ENCODE measurements around the gene LTBP1. TPM values are rescaled to one million over a fixed set of nuclear protein-coding genes. Genes with fewer than 3 reads are reported as not detected.

Gene LTBP1
- total and polyA plus RNA-seq, 2 experiments from 2014 or later: 35.6 to 68.9 TPM

DNA sequence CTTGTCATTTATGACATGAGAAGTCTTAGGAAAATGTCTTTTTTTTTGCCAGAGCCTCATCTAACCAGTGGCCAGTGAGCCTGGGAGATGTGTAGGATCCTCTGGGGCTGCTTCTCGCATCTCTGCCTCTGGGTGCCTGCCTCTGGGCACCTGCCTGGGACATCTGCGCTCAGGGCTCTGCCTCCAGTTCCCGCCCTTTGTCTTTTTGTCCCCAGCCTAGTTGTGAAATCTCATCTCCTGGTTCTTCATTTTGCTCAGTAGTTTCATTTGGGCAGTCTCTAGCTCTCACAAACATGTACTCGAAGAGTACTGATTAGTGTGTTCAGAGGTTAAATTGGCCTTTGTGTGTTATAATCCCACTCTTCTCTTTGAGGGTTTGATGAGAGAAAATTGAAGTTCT, 92.0 kb downstream of the LTBP1 start:
- DNase-seq (ENCODE audit: low spot score): no peak
- WGBS (ENCODE audit: low lambda C conversion rate, missing lambda C conversion rate): 92% methylated on average over 4 of the region's 4 CpGs
- no peak for TF ChIP-seq EZH2 (IDR thresholded peaks at IDR 0.05; ENCODE audit: borderline replicate concordance)
- TF ChIP-seq, protein P1, sequence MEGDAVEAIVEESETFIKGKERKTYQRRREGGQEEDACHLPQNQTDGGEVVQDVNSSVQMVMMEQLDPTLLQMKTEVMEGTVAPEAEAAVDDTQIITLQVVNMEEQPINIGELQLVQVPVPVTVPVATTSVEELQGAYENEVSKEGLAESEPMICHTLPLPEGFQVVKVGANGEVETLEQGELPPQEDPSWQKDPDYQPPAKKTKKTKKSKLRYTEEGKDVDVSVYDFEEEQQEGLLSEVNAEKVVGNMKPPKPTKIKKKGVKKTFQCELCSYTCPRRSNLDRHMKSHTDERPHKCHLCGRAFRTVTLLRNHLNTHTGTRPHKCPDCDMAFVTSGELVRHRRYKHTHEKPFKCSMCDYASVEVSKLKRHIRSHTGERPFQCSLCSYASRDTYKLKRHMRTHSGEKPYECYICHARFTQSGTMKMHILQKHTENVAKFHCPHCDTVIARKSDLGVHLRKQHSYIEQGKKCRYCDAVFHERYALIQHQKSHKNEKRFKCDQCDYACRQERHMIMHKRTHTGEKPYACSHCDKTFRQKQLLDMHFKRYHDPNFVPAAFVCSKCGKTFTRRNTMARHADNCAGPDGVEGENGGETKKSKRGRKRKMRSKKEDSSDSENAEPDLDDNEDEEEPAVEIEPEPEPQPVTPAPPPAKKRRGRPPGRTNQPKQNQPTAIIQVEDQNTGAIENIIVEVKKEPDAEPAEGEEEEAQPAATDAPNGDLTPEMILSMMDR (IDR thresholded peaks at IDR 0.05; ENCODE audit: poor library complexity): no peak
- no peak for TF ChIP-seq EZH2phosphoT487 (IDR thresholded peaks at IDR 0.05; ENCODE audit: low read depth, severe bottlenecking, unreplicated experiment)

DNA sequence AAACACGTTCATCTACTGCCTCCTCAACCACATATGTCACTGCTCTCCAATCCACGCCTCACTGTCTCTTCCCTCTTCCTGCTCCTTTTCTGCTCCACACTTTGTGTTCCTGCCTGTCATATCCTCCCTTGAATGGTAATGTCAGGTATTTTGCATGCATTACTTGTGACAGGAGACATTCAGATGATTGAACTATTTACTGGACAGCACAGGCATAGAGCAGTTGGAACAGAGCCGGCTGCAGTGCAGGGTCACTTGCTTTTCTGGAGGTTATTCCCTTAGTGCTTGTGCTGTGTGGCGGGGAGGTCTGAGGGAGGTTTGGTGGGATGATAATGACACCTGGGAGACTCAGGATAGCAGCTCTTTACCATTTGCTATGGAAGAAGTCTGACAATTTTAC, 93.8 kb downstream of the LTBP1 start:
- H3K79me2 ChIP-seq: peaks cover 3% of the 10 kb centered on the region
- H3K27me3 ChIP-seq: no peaks in the 10 kb centered on the region
- H3K9me2 ChIP-seq (replicated peaks; ENCODE audit: insufficient read depth): no peaks in the 10 kb centered on the region
- H3K4me2 ChIP-seq: no peak overlapping the region
- no peaks in the 10 kb centered on the region for H3K4me1 ChIP-seq (ENCODE audit: insufficient read depth)
- WGBS (ENCODE audit: low lambda C conversion rate, missing lambda C conversion rate): 87% methylated on average over 4 of the region's 4 CpGs
- no peak for DNase-seq (ENCODE audit: low spot score)
- no peak for TF ChIP-seq EZH2 (IDR thresholded peaks at IDR 0.05; ENCODE audit: borderline replicate concordance)
- TF ChIP-seq EZH2phosphoT487 (IDR thresholded peaks at IDR 0.05; ENCODE audit: low read depth, severe bottlenecking, unreplicated experiment): no peak
- TF ChIP-seq, protein P1 (IDR thresholded peaks at IDR 0.05; ENCODE audit: poor library complexity): no peak
- H3K27ac ChIP-seq: no peak overlapping the region
- no peak overlapping the region for H2AFZ ChIP-seq
- no peaks in the 10 kb centered on the region for H4K20me1 ChIP-seq (ENCODE audit: insufficient read depth, poor library complexity, severe bottlenecking)
- no peak overlapping the region for H3K4me3 ChIP-seq
- no peaks in the 10 kb centered on the region for H3K36me3 ChIP-seq (replicated peaks; ENCODE audit: insufficient read depth, low read depth)
- H3K9me3 ChIP-seq (ENCODE audit: low read depth): no peaks in the 10 kb centered on the region

More for the DNA sequence above, 92.0 kb downstream of the LTBP1 start:
- Histone ChIP-seq H3K27ac (no peak overlapping the region), H3K4me2 (no peak overlapping the region), H3K79me2 (peaks cover 3% of the 10 kb centered on the region), H4K20me1 (ENCODE audit: insufficient read depth, poor library complexity, severe bottlenecking) (no peaks in the 10 kb centered on the region), H3K36me3 (replicated peaks; ENCODE audit: insufficient read depth, low read depth) (no peaks in the 10 kb centered on the region), H2AFZ (no peak overlapping the region), H3K9me2 (replicated peaks; ENCODE audit: insufficient read depth) (no peaks in the 10 kb centered on the region), H3K4me1 (ENCODE audit: insufficient read depth) (peaks cover 3% of the 10 kb centered on the region), H3K9me3 (ENCODE audit: low read depth) (no peaks in the 10 kb centered on the region), H3K4me3 (no peak overlapping the region), H3K27me3 (no peaks in the 10 kb centered on the region)

DNA sequence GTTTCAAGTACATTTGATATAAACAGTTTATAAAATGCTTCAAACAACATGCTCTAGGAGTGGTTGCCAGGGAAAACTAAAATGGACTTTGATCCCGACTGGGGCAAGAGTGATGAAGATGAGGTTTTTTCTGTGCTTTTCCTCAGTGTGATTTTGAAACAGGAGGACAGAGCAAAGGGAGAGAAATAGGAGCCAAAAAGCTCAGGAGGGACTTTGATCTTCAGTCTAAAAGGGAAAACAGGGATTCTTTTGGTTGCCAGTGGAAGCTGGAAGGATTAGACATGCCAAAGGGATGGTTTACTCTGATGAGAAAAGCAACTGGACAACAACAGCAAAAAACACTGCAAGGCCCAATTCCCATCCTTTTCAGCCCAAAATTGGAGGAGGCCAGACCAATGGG, 95.5 kb downstream of the LTBP1 start:
- TF ChIP-seq, protein P1 (IDR thresholded peaks at IDR 0.05; ENCODE audit: poor library complexity): no peak
- TF ChIP-seq EZH2phosphoT487 (IDR thresholded peaks at IDR 0.05; ENCODE audit: low read depth, severe bottlenecking, unreplicated experiment) (no peak), EZH2 (IDR thresholded peaks at IDR 0.05; ENCODE audit: borderline replicate concordance) (no peak)
- H3K4me1 ChIP-seq (ENCODE audit: insufficient read depth): no peaks in the 10 kb centered on the region
- no peak overlapping the region for H2AFZ ChIP-seq
- no peaks in the 10 kb centered on the region for H3K27me3 ChIP-seq
- peak overlapping the region; percentile 19 for H3K27ac ChIP-seq
- WGBS (ENCODE audit: low lambda C conversion rate, missing lambda C conversion rate): 53% methylated on average over 1 of the region's 1 CpG
- no peak for DNase-seq (ENCODE audit: low spot score)
- H3K79me2 ChIP-seq: peaks cover 3% of the 10 kb centered on the region
- no peaks in the 10 kb centered on the region for H3K9me2 ChIP-seq (replicated peaks; ENCODE audit: insufficient read depth)
- no peak overlapping the region for H3K4me3 ChIP-seq
- H3K36me3 ChIP-seq (replicated peaks; ENCODE audit: insufficient read depth, low read depth): no peaks in the 10 kb centered on the region
- no peaks in the 10 kb centered on the region for H3K9me3 ChIP-seq (ENCODE audit: low read depth)
- H3K4me2 ChIP-seq: no peak overlapping the region
- no peaks in the 10 kb centered on the region for H4K20me1 ChIP-seq (ENCODE audit: insufficient read depth, poor library complexity, severe bottlenecking)

DNA sequence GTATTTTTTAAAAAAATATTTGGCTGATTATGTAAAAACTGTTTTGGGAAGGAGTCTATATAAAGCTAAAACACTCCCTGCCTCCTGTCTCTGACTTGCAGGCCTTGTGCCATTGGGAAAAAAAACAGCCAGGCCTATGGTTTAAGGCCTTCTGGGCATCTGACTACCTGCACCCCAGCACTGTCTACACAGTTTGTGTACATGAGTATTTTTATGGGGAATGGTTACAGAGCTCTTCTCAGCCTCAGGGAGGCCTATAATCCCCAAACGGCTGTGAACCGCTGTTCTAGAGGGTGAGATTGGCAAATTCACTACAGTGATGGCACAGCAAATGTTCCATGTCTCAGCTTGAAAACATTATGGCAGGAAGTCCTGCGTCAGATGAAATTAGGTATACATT, 96.1 kb downstream of the LTBP1 start:
- Histone ChIP-seq H3K27me3 (no peaks in the 10 kb centered on the region), H4K20me1 (ENCODE audit: insufficient read depth, poor library complexity, severe bottlenecking) (no peaks in the 10 kb centered on the region), H3K9me2 (replicated peaks; ENCODE audit: insufficient read depth) (no peaks in the 10 kb centered on the region), H3K27ac (peak overlapping the region; percentile 19), H3K79me2 (no peaks in the 10 kb centered on the region), H2AFZ (no peak overlapping the region), H3K9me3 (ENCODE audit: low read depth) (no peaks in the 10 kb centered on the region), H3K4me3 (no peak overlapping the region), H3K4me2 (no peak overlapping the region), H3K4me1 (ENCODE audit: insufficient read depth) (no peaks in the 10 kb centered on the region), H3K36me3 (replicated peaks; ENCODE audit: insufficient read depth, low read depth) (no peaks in the 10 kb centered on the region)
- TF ChIP-seq, protein P1 (IDR thresholded peaks at IDR 0.05; ENCODE audit: poor library complexity): no peak
- TF ChIP-seq EZH2 (IDR thresholded peaks at IDR 0.05; ENCODE audit: borderline replicate concordance) (no peak), EZH2phosphoT487 (IDR thresholded peaks at IDR 0.05; ENCODE audit: low read depth, severe bottlenecking, unreplicated experiment) (no peak)
- WGBS (ENCODE audit: low lambda C conversion rate, missing lambda C conversion rate): 51% methylated on average over 3 of the region's 3 CpGs
- DNase-seq (ENCODE audit: low spot score): no peak

All from hepatocyte (in vitro differentiated cells).